Measurements from ENCODE around the gene KLHL35.

DNA sequence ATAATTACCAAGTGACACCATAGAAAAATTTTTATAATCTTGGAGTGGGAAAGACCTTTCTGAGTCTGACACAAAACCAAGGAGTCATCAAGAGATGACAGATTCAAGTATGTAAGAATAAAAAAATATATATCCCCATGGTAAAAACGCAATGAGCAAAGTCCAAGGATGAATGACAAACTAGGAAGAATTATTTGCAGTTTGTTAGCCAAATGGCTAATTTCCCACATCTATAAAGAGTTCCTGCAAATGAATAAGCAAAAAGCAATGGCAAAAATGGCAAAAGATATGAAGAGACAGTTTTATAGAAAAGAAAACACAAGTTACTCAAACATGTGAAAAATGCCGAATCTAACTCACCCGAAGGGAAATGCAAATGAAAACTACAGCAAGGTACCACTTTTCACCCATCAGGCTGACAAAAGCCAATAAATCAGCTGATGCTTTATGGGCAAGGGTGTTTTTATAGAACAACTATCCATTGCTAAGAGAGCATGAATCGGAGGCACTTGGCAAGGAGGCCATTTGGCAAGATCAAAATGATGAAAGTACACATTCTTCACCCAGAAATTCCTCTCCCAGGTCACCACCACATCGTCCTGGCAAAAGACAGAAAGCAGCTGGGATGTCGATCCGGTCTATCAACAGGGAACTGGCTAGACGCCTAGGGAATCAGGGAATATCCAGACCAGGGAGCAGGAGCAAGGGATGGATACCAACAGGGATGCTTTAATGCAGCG, 21.1 kb upstream of the KLHL35 start:
- TF ChIP-seq, protein P1, sequence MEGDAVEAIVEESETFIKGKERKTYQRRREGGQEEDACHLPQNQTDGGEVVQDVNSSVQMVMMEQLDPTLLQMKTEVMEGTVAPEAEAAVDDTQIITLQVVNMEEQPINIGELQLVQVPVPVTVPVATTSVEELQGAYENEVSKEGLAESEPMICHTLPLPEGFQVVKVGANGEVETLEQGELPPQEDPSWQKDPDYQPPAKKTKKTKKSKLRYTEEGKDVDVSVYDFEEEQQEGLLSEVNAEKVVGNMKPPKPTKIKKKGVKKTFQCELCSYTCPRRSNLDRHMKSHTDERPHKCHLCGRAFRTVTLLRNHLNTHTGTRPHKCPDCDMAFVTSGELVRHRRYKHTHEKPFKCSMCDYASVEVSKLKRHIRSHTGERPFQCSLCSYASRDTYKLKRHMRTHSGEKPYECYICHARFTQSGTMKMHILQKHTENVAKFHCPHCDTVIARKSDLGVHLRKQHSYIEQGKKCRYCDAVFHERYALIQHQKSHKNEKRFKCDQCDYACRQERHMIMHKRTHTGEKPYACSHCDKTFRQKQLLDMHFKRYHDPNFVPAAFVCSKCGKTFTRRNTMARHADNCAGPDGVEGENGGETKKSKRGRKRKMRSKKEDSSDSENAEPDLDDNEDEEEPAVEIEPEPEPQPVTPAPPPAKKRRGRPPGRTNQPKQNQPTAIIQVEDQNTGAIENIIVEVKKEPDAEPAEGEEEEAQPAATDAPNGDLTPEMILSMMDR (IDR thresholded peaks at IDR 0.05; ENCODE audit: low read depth, low read length) = no peak
- TF ChIP-seq, protein P2, sequence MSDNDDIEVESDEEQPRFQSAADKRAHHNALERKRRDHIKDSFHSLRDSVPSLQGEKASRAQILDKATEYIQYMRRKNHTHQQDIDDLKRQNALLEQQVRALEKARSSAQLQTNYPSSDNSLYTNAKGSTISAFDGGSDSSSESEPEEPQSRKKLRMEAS (IDR thresholded peaks at IDR 0.05; ENCODE audit: low read depth, low read length) = no peak
- TF ChIP-seq POLR2A (IDR thresholded peaks at IDR 0.05; ENCODE audit: extremely low read depth, insufficient read length) = no peak
